BLaER1 treated with 17β-estradiol and CSF1 and Interleukin-3, amounts not matched to agents 10 nM and 100 nM (cell line): ENCODE measurements around the gene IGSF5.
A peak's percentile ranks its signal among the peaks of the same experiment; 100 is the strongest.

Experiments used
- H3K27ac ChIP-seq, 11 experiments: shearing (Covaris generic); formaldehyde crosslinking; 2 replicates each; pipeline ENCODE4 v1.8.1; 2022
- H3K27me3 ChIP-seq, 11 experiments: shearing (Covaris generic); formaldehyde crosslinking; 2 replicates each; pipeline ENCODE4 v1.8.1; 2022
- H3K36me3 ChIP-seq, 11 experiments: shearing (Covaris generic); formaldehyde crosslinking; 2 replicates each; pipeline ENCODE4 v1.8.1; 2022
- H3K4me1 ChIP-seq, 10 experiments: shearing (Covaris generic); formaldehyde crosslinking; 2 replicates each; pipeline ENCODE4 v1.8.1; 2022
- H3K4me2 ChIP-seq, 11 experiments: shearing (Covaris generic); formaldehyde crosslinking; 2 replicates each; pipeline ENCODE4 v1.8.1; 2022
- H3K4me3 ChIP-seq, 10 experiments: shearing (Covaris generic); formaldehyde crosslinking; 2 replicates each; pipeline ENCODE4 v1.8.1; 2022
- H3K9ac ChIP-seq, 11 experiments: shearing (Covaris generic); formaldehyde crosslinking; 2 replicates each; pipeline ENCODE4 v1.8.1; 2022
- H3K9me3 ChIP-seq, 11 experiments: shearing (Covaris generic); formaldehyde crosslinking; replicated peaks in 1 of 11; 2 replicates each; pipeline ENCODE4 v1.8.1; 2022
- H4K20me1 ChIP-seq, 11 experiments: shearing (Covaris generic); formaldehyde crosslinking; 2 replicates each; pipeline ENCODE4 v1.8.1; 2022
- Cebpa-rat ChIP-seq, 11 experiments: shearing (Covaris generic); IDR thresholded peaks; 2 replicates each; pipeline ENCODE4 v1.8.1; 2022

IGSF5 gene

GRCh38 chr21:39774227-39774626 lies 29.2 kb downstream of the IGSF5 start:
- no peak for TF ChIP-seq Cebpa-rat (IDR thresholded peaks at IDR 0.05)
- no peak overlapping the region for H3K4me2 ChIP-seq

GRCh38 chr21:39775816-39776215 lies 30.8 kb downstream of the IGSF5 start:
- H3K36me3 ChIP-seq: no peaks in the 10 kb centered on the region
- TF ChIP-seq Cebpa-rat (IDR thresholded peaks at IDR 0.05): no peak
- H3K4me3 ChIP-seq: no peak overlapping the region
- H3K27me3 ChIP-seq: no peaks in the 10 kb centered on the region
- H3K4me1 ChIP-seq: peaks cover 0 to 15% (median 0%) of the 10 kb centered on the region in 10 experiments; a peak in 8 of 20 replicates
- H3K4me2 ChIP-seq: no peak overlapping the region
- no peak overlapping the region for H3K9ac ChIP-seq
- H3K27ac ChIP-seq: no peak overlapping the region
- no peaks in the 10 kb centered on the region for H4K20me1 ChIP-seq
- no peaks in the 10 kb centered on the region for H3K9me3 ChIP-seq

More at GRCh38 chr21:39774227-39774626, 29.2 kb downstream of the IGSF5 start:
- H3K36me3 ChIP-seq: no peaks in the 10 kb centered on the region
- H3K9ac ChIP-seq: no peak overlapping the region
- no peaks in the 10 kb centered on the region for H3K27me3 ChIP-seq
- H3K4me1 ChIP-seq: peaks cover 0 to 15% (median 0%) of the 10 kb centered on the region in 10 experiments; a peak in 8 of 20 replicates
- no peak overlapping the region for H3K27ac ChIP-seq
- H3K9me3 ChIP-seq: no peaks in the 10 kb centered on the region
- no peaks in the 10 kb centered on the region for H4K20me1 ChIP-seq
- H3K4me3 ChIP-seq: no peak overlapping the region

- Histone ChIP-seq H3K36me3 (no peaks in the 10 kb centered on the region), H3K27ac (peak overlapping the region in 1 of 11 experiments; percentile 24; a peak in 1 of 22 replicates), H3K9me3 (no peaks in the 10 kb centered on the region), H3K27me3 (no peaks in the 10 kb centered on the region), H3K4me2 (peak overlapping the region in 5 of 11 experiments; percentile 4 to 62 (median 39); a peak in 6 of 22 replicates), H3K4me3 (no peak overlapping the region), H3K9ac (no peak overlapping the region), H3K4me1 (peaks cover 0 to 15% (median 0%) of the 10 kb centered on the region in 10 experiments; a peak in 8 of 20 replicates), H4K20me1 (no peaks in the 10 kb centered on the region)
- TF ChIP-seq Cebpa-rat (IDR thresholded peaks at IDR 0.05): no peak
Observed at GRCh38 chr21:39776589-39776988, 31.6 kb downstream of the IGSF5 start.

GRCh38 chr21:39781331-39781730 lies 36.3 kb downstream of the IGSF5 start:
- no peak overlapping the region for H3K4me2 ChIP-seq
- no peak overlapping the region for H3K27ac ChIP-seq
- no peak for TF ChIP-seq Cebpa-rat (IDR thresholded peaks at IDR 0.05)
- no peaks in the 10 kb centered on the region for H3K27me3 ChIP-seq
- H3K4me1 ChIP-seq: peaks cover 0 to 13% (median 0%) of the 10 kb centered on the region in 10 experiments; a peak in 8 of 20 replicates
- H3K9ac ChIP-seq: no peak overlapping the region
- no peaks in the 10 kb centered on the region for H4K20me1 ChIP-seq
- H3K9me3 ChIP-seq: no peaks in the 10 kb centered on the region
- no peaks in the 10 kb centered on the region for H3K36me3 ChIP-seq
- no peak overlapping the region for H3K4me3 ChIP-seq

- H3K27ac ChIP-seq: no peak overlapping the region
- H4K20me1 ChIP-seq: no peaks in the 10 kb centered on the region
- H3K4me2 ChIP-seq: no peak overlapping the region
- no peaks in the 10 kb centered on the region for H3K36me3 ChIP-seq
- no peaks in the 10 kb centered on the region for H3K27me3 ChIP-seq
- H3K4me3 ChIP-seq: no peak overlapping the region
- no peaks in the 10 kb centered on the region for H3K4me1 ChIP-seq
- no peak overlapping the region for H3K9ac ChIP-seq
- no peak for TF ChIP-seq Cebpa-rat (IDR thresholded peaks at IDR 0.05)
- peaks cover 0 to 10% (median 0%) of the 10 kb centered on the region in 11 experiments; a peak in 9 of 22 replicates for H3K9me3 ChIP-seq
Observed at GRCh38 chr21:39788383-39788782, 43.4 kb downstream of the IGSF5 start.

GRCh38 chr21:39796466-39796865 lies 51.5 kb downstream of the IGSF5 start:
- H3K9me3 ChIP-seq: peaks cover 0 to 6% (median 0%) of the 10 kb centered on the region in 11 experiments; a peak in 9 of 22 replicates

GRCh38 chr21:39799178-39799577 lies 54.2 kb downstream of the IGSF5 start:
- H3K4me3 ChIP-seq: no peak overlapping the region
- H3K27me3 ChIP-seq: no peaks in the 10 kb centered on the region
- H3K9ac ChIP-seq: no peak overlapping the region
- H3K36me3 ChIP-seq: no peaks in the 10 kb centered on the region
- no peak overlapping the region for H3K27ac ChIP-seq
- peaks cover 0 to 5% (median 0%) of the 10 kb centered on the region in 11 experiments; a peak in 4 of 22 replicates for H3K9me3 ChIP-seq
- no peak overlapping the region for H3K4me2 ChIP-seq
- no peaks in the 10 kb centered on the region for H3K4me1 ChIP-seq
- no peak for TF ChIP-seq Cebpa-rat (IDR thresholded peaks at IDR 0.05)
- no peaks in the 10 kb centered on the region for H4K20me1 ChIP-seq

More at GRCh38 chr21:39796466-39796865, 51.5 kb downstream of the IGSF5 start:
- H3K27me3 ChIP-seq: no peaks in the 10 kb centered on the region
- no peaks in the 10 kb centered on the region for H3K4me1 ChIP-seq
- no peak overlapping the region for H3K9ac ChIP-seq
- H3K4me3 ChIP-seq: no peak overlapping the region
- no peaks in the 10 kb centered on the region for H3K36me3 ChIP-seq
- no peaks in the 10 kb centered on the region for H4K20me1 ChIP-seq
- H3K4me2 ChIP-seq: no peak overlapping the region
- no peak for TF ChIP-seq Cebpa-rat (IDR thresholded peaks at IDR 0.05)
- no peak overlapping the region for H3K27ac ChIP-seq

- H3K9ac ChIP-seq: no peak overlapping the region
Observed at GRCh38 chr21:39800311-39800710, 55.3 kb downstream of the IGSF5 start.

GRCh38 chr21:39802217-39802616 lies 57.2 kb downstream of the IGSF5 start:
- H3K36me3 ChIP-seq: no peaks in the 10 kb centered on the region
- no peaks in the 10 kb centered on the region for H3K4me1 ChIP-seq
- no peak overlapping the region for H3K4me3 ChIP-seq
- no peaks in the 10 kb centered on the region for H3K27me3 ChIP-seq
- TF ChIP-seq Cebpa-rat (IDR thresholded peaks at IDR 0.05): no peak
- H3K9me3 ChIP-seq: peaks cover 0 to 5% (median 0%) of the 10 kb centered on the region in 11 experiments; a peak in 4 of 22 replicates
- H3K9ac ChIP-seq: no peak overlapping the region
- no peak overlapping the region for H3K4me2 ChIP-seq
- H4K20me1 ChIP-seq: no peaks in the 10 kb centered on the region
- no peak overlapping the region for H3K27ac ChIP-seq

More at GRCh38 chr21:39800311-39800710, 55.3 kb downstream of the IGSF5 start:
- TF ChIP-seq Cebpa-rat (IDR thresholded peaks at IDR 0.05): no peak
- peaks cover 0 to 5% (median 0%) of the 10 kb centered on the region in 11 experiments; a peak in 4 of 22 replicates for H3K9me3 ChIP-seq
- no peaks in the 10 kb centered on the region for H3K4me1 ChIP-seq
- H3K27me3 ChIP-seq: no peaks in the 10 kb centered on the region
- H3K27ac ChIP-seq: no peak overlapping the region
- H3K36me3 ChIP-seq: no peaks in the 10 kb centered on the region
- no peak overlapping the region for H3K4me3 ChIP-seq
- H3K4me2 ChIP-seq: no peak overlapping the region
- no peaks in the 10 kb centered on the region for H4K20me1 ChIP-seq

GRCh38 chr21:39803393-39803792 lies 58.4 kb downstream of the IGSF5 start:
- H3K27ac ChIP-seq: no peak overlapping the region
- peaks cover 0 to 5% (median 0%) of the 10 kb centered on the region in 11 experiments; a peak in 4 of 22 replicates for H3K9me3 ChIP-seq
- no peak for TF ChIP-seq Cebpa-rat (IDR thresholded peaks at IDR 0.05)
- H3K36me3 ChIP-seq: no peaks in the 10 kb centered on the region
- no peaks in the 10 kb centered on the region for H3K4me1 ChIP-seq
- no peak overlapping the region for H3K9ac ChIP-seq
- H3K4me2 ChIP-seq: no peak overlapping the region
- H3K27me3 ChIP-seq: no peaks in the 10 kb centered on the region
- no peak overlapping the region for H3K4me3 ChIP-seq
- no peaks in the 10 kb centered on the region for H4K20me1 ChIP-seq
